ENCODE data around the gene NELFCD.

GRCh38 chr20:59027741-59028320, 46.8 kb downstream of the NELFCD start:
- TF ChIP-seq TCF7L2 (IDR thresholded peaks at IDR 0.05; ENCODE audit: low read depth, low read length) (no peak), SRF (CRISPR knock-in tag; IDR thresholded peaks at IDR 0.05) (no peak), XRCC5 (IDR thresholded peaks at IDR 0.05; ENCODE audit: low read depth, low read length) (no peak)
- TF ChIP-seq, protein P1, sequence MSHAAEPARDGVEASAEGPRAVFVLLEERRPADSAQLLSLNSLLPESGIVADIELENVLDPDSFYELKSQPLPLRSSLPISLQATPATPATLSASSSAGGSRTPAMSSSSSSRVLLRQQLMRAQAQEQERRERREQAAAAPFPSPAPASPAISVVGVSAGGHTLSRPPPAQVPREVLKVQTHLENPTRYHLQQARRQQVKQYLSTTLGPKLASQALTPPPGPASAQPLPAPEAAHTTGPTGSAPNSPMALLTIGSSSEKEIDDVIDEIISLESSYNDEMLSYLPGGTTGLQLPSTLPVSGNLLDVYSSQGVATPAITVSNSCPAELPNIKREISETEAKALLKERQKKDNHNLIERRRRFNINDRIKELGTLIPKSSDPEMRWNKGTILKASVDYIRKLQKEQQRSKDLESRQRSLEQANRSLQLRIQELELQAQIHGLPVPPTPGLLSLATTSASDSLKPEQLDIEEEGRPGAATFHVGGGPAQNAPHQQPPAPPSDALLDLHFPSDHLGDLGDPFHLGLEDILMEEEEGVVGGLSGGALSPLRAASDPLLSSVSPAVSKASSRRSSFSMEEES (CRISPR knock-in tag; IDR thresholded peaks at IDR 0.05) = no peak
